ENCODE data around the gene GABARAPL1. TPM values are rescaled to one million over a fixed set of nuclear protein-coding genes. Genes with fewer than 3 reads are reported as not detected.
A peak's percentile ranks its signal among the peaks of the same experiment; 100 is the strongest.

GABARAPL1 gene
- total RNA-seq (2016; rRNA removed; fragmentation: Illumina TruSeq; extraction: Trizol), result 7.9 and 8.1 TPM in 2 replicates
- total RNA-seq (2016; cell fraction: cytosol; rRNA removed; fragmentation: Illumina TruSeq; extraction: Trizol; ENCODE audit: low read depth), result 1.2 and 2.7 TPM in 2 replicates
- 6.8 and 8.2 TPM in 2 replicates for total RNA-seq (2016; cell fraction: insoluble cytoplasmic fraction; rRNA removed; fragmentation: Illumina TruSeq; extraction: Trizol)
- 3.7 and 3.8 TPM in 2 replicates for total RNA-seq (2016; cell fraction: membrane; rRNA removed; fragmentation: Illumina TruSeq; extraction: Trizol)
- 7.5 and 9.5 TPM in 2 replicates for total RNA-seq (2016; cell fraction: nucleus; rRNA removed; fragmentation: Illumina TruSeq; extraction: Trizol)
- polyA plus RNA-seq (2011; rRNA removed), result 26.1 and 28.1 TPM in 2 replicates
- polyA plus RNA-seq (2011; cell fraction: cytosol; rRNA removed), result 12.7 and 20.6 TPM in 2 replicates
- 18.1 and 27.4 TPM in 2 replicates for polyA plus RNA-seq (2011; cell fraction: nucleus; rRNA removed)
- 30.3 and 43.8 TPM in 2 replicates for polyA plus RNA-seq (2012)
- 1.2 and 1.3 TPM in 2 replicates for polyA plus RNA-seq (2016; cell fraction: cytosol; fragmentation: Illumina TruSeq; extraction: Trizol; ENCODE audit: low read depth)
- 8.5 and 10.9 TPM in 2 replicates for polyA plus RNA-seq (2016; cell fraction: insoluble cytoplasmic fraction; fragmentation: Illumina TruSeq; extraction: Trizol; ENCODE audit: low read depth)
- polyA plus RNA-seq (2016; cell fraction: membrane; fragmentation: Illumina TruSeq; extraction: Trizol; ENCODE audit: low read depth), result 2.4 and 2.8 TPM in 2 replicates
- 8.0 and 9.3 TPM in 2 replicates for polyA plus RNA-seq (2016; cell fraction: nucleus; fragmentation: Illumina TruSeq; extraction: Trizol; ENCODE audit: insufficient read depth, low read depth)
- polyA minus RNA-seq (2011; rRNA and poly(A)+ RNA removed; ENCODE audit: low replicate concordance), result 14.5 and 98.1 TPM in 2 replicates
- polyA minus RNA-seq (2011; cell fraction: cytosol; rRNA and poly(A)+ RNA removed), result 10.8 and 14.2 TPM in 2 replicates
- polyA minus RNA-seq (2011; cell fraction: nucleus; rRNA and poly(A)+ RNA removed), result 17.0 and 23.5 TPM in 2 replicates
- percentile 76 among the genes with signal in this experiment for Bru-seq, nascent RNA
- percentile 86 among the genes with signal in this experiment for BruChase-seq, experiment 1, labeled RNA remaining after a 6-hour chase
- percentile 79 among the genes with signal in this experiment for BruChase-seq, experiment 2, labeled RNA remaining after a 2-hour chase
- long read RNA-seq, experiment 1, transcript GABARAPL1-201 (4 exons, 1,957 nt), result major isoform, 6 of 6 reads
- long read RNA-seq, experiment 1, partial matches to known transcripts, result 0 of 6 reads
- long read RNA-seq, experiment 1, other reads (novel, unspliced or antisense), result 0 of 6 reads
- long read RNA-seq, experiment 2, transcript GABARAPL1-201 (4 exons, 1,957 nt), result major isoform, 28 of 63 reads
- long read RNA-seq, experiment 2, partial matches to known transcripts, result 24 of 63 reads
- long read RNA-seq, experiment 2, other reads (novel, unspliced or antisense), result 8 of 63 reads

GRCh38 chr12:10212739-10213131, at the start of gene GABARAPL1:
Gene GABARAPL1 (plus strand): TSS chr12:10212877. CDS start chr12:10213130, 253 bp downstream.
- Histone ChIP-seq H3K27ac (ENCODE audit: extremely low read length, insufficient read depth, low read length) (peak within 1 kb of the TSS; percentile 80), H3K36me3 (replicated peaks in 1 of 2; ENCODE audit: control insufficient read depth in 1 of 2, insufficient read depth in 2 of 2, low read length in 2 of 2) (no peaks in the 10 kb centered on the region), H3K9ac (ENCODE audit: insufficient read depth, low read depth, low read length) (peak within 1 kb of the TSS; percentile 76), H3K9me3 (ENCODE audit: low read length) (no peaks in the 10 kb centered on the region), H3K4me2 (ENCODE audit: low read depth, low read length) (peak within 1 kb of the TSS; percentile 98), H3K79me2 (ENCODE audit: insufficient read depth, low read length) (no peaks in the 10 kb centered on the region), H3K4me3 (replicated peaks in 1 of 3; ENCODE audit: insufficient read depth in 1 of 3, low read depth in 2 of 3, low read length in 3 of 3) (peak within 1 kb of the TSS; percentile 82 to 97 (median 91)), H3K4me1 (ENCODE audit: insufficient read depth, low read length) (peaks cover 19% of the 10 kb centered on the region; the same call in 1 of the 2 replicates), H3K27me3 (ENCODE audit: control insufficient read depth in 1 of 2, insufficient read depth in 2 of 2, low read length in 2 of 2) (no peaks in the 10 kb centered on the region; a peak in 1 of 5 replicates), H4K20me1 (ENCODE audit: insufficient read depth, low read length) (no peaks in the 10 kb centered on the region), H2AFZ (ENCODE audit: low read length) (peak within 1 kb of the TSS; percentile 62)
- POLR2A ChIA-PET, result interaction anchor here (1.0 to 1.9 kb wide), 3 partner anchors 152 to 959 kb away, joined by 3 to 7 read pairs (median 4); partner anchors contain the start of gene SMIM10L1
- in situ Hi-C loops (cut with HindIII; ENCODE audit: extremely low pct_ligation_motif_present, low pct_unique_long_range_greater_than_20kb), result no loop called here
- WGBS (ENCODE audit: low lambda C conversion rate), result 1% methylated on average over 22 of the region's 35 CpGs
- ATAC-seq (peak; percentile 77), FAIRE-seq (no peak), DNase-seq (ENCODE audit: low spot score) (peak; percentile 60)
- intact Hi-C loops (cut with micrococcal nuclease; ENCODE audit: unreplicated experiment), result loop anchor here (1.0 to 2.0 kb wide), 2 partner anchors 401 to 510 kb away; partner anchors contain the start of genes MAGOHB and YBX3
- BruUV-seq (replicated peaks), result TSS peak; percentile 62
- CTCF ChIA-PET (ENCODE audit: low intra/inter-chr PET ratio, low total read pairs), result no interaction called here
- TF ChIP-seq SPEN (CRISPR knock-in tag; IDR thresholded peaks at IDR 0.05; ENCODE audit: low read depth) (peak; percentile 4; the same call in 1 of the 2 replicates), NR2F2 (IDR thresholded peaks at IDR 0.05; ENCODE audit: borderline replicate concordance, low read depth) (no peak), GMEB1 (CRISPR knock-in tag; IDR thresholded peaks at IDR 0.05; ENCODE audit: borderline replicate concordance) (0 out of 2 replicates have a peak, but pooled peaks have one; percentile 15), ZUFSP (CRISPR knock-in tag; IDR thresholded peaks at IDR 0.05; ENCODE audit: borderline replicate concordance) (no peak), ZFY (CRISPR knock-in tag; IDR thresholded peaks at IDR 0.05) (peak; percentile 34; the same call in 1 of the 2 replicates), ZNF614 (CRISPR knock-in tag; IDR thresholded peaks at IDR 0.05; ENCODE audit: borderline replicate concordance) (peak; percentile 27; the same call in 1 of the 2 replicates), ZNF703 (CRISPR knock-in tag; IDR thresholded peaks at IDR 0.05; ENCODE audit: borderline replicate concordance) (0 out of 2 replicates have a peak, but pooled peaks have one; percentile 28), ZNF253 (CRISPR knock-in tag; IDR thresholded peaks at IDR 0.05; ENCODE audit: borderline replicate concordance) (no peak), PRDM15 (CRISPR knock-in tag; IDR thresholded peaks at IDR 0.05) (0 out of 2 replicates have a peak, but pooled peaks have one; percentile 14), SETDB1 (CRISPR knock-in tag; IDR thresholded peaks at IDR 0.05; ENCODE audit: borderline replicate concordance) (no peak)
